GM23338 (cell line): Measurements from ENCODE around the gene FUZ. TPM values are rescaled to one million over a fixed set of nuclear protein-coding genes. Genes with fewer than 3 reads are reported as not detected.

Source experiments
- ATAC-seq: fragments of 200-7000 bp; cut with Tn5 transposase; 3 replicates; pipeline ENCODE4 v1.9.1; 2020
- DNase-seq: peaks from one replicate; pipeline ENCODE4 v3.0.0-alpha.2; 2015; ENCODE audit warnings: low spot score
- H2AFZ ChIP-seq: fragments of 200-600 bp; sonication (generic); 2 replicates; pipeline ENCODE4 v1.8.0; 2016; ENCODE audit warnings: antibody characterized with exemption, mild to moderate bottlenecking, moderate library complexity
- H3F3A ChIP-seq: fragments of 200-600 bp; sonication (generic); replicated peaks from 2 replicates; pipeline ENCODE4 v1.8.0; 2017; ENCODE audit warnings: antibody characterized with exemption, mixed run types, low read depth
- H3K27ac ChIP-seq: fragments of 200-600 bp; sonication (generic); 2 replicates; pipeline ENCODE4 v1.6.1; 2016; ENCODE audit warnings: low read depth
- H3K27me3 ChIP-seq: fragments of 200-600 bp; sonication (generic); 2 replicates; pipeline ENCODE4 v1.8.0; 2016; ENCODE audit warnings: mild to moderate bottlenecking, mixed run types, moderate library complexity; ENCODE audit not compliant: insufficient read depth
- H3K36me3 ChIP-seq: fragments of 200-600 bp; sonication (generic); 2 replicates; pipeline ENCODE4 v1.8.0; 2016; ENCODE audit warnings: mild to moderate bottlenecking; ENCODE audit not compliant: insufficient read depth
- H3K4me1 ChIP-seq: fragments of 200-600 bp; sonication (generic); 2 replicates; pipeline ENCODE4 v1.8.0; 2016; ENCODE audit warnings: mild to moderate bottlenecking, moderate library complexity; ENCODE audit not compliant: insufficient read depth
- H3K4me2 ChIP-seq: fragments of 200-600 bp; sonication (generic); 2 replicates; pipeline ENCODE4 v1.7.1; 2017; ENCODE audit warnings: mixed run types
- H3K4me3 ChIP-seq: fragments of 200-600 bp; sonication (generic); 2 replicates; pipeline ENCODE4 v1.6.1; 2016; ENCODE audit warnings: mixed run types
- H3K79me2 ChIP-seq: fragments of 200-600 bp; sonication (generic); replicated peaks from 2 replicates; pipeline ENCODE4 v1.8.0; 2017; ENCODE audit warnings: mild to moderate bottlenecking; ENCODE audit not compliant: insufficient read depth
- H3K9me2 ChIP-seq: fragments of 200-600 bp; sonication (generic); 2 replicates; pipeline ENCODE4 v1.8.0; 2017; ENCODE audit not compliant: insufficient read depth
- H4K20me1 ChIP-seq: fragments of 200-600 bp; sonication (generic); replicated peaks from 2 replicates; pipeline ENCODE4 v1.8.0; 2017; ENCODE audit warnings: mild to moderate bottlenecking; ENCODE audit not compliant: insufficient read depth
- H3K27ac Mint-ChIP-seq: 2 replicates; pipeline ENCODE4 v1.8.0; 2020; ENCODE audit warnings: inconsistent platforms, mild to moderate bottlenecking, moderate library complexity, mixed read lengths
- H3K27me3 Mint-ChIP-seq: 3 replicates; pipeline ENCODE4 v1.8.0; 2022; ENCODE audit warnings: low read depth, mild to moderate bottlenecking, moderate library complexity, mixed read lengths, inconsistent platforms; ENCODE audit not compliant: insufficient read depth, poor library complexity
- H3K36me3 Mint-ChIP-seq: 3 replicates; pipeline ENCODE4 v1.8.0; 2021; ENCODE audit warnings: low read depth, mild to moderate bottlenecking, inconsistent platforms, moderate library complexity, mixed read lengths
- H3K4me1 Mint-ChIP-seq: 3 replicates; pipeline ENCODE4 v1.8.0; 2020; ENCODE audit warnings: mild to moderate bottlenecking, inconsistent platforms, mixed read lengths
- H3K4me3 Mint-ChIP-seq: 3 replicates; pipeline ENCODE4 v1.8.0; 2021; ENCODE audit warnings: moderate library complexity, mild to moderate bottlenecking, inconsistent platforms, mixed read lengths
- H3K9me3 Mint-ChIP-seq: 3 replicates; pipeline ENCODE4 v1.8.0; 2020; ENCODE audit warnings: moderate library complexity, mild to moderate bottlenecking, inconsistent platforms, mixed read lengths
- CREB1 ChIP-seq: fragments of 250-450 bp; sonication (Bioruptor Pico); IDR thresholded peaks from 2 replicates; pipeline ENCODE4 v1.5.0; 2020; ENCODE audit warnings: low read depth, mild to moderate bottlenecking, moderate library complexity
- EZH2 ChIP-seq: fragments of 200-600 bp; sonication (generic); IDR thresholded peaks from one replicate; pipeline ENCODE4 v1.8.0; 2017; ENCODE audit warnings: antibody characterized with exemption, mild to moderate bottlenecking, low read depth; ENCODE audit not compliant: unreplicated experiment
- EZH2phosphoT487 ChIP-seq: fragments of 200-600 bp; sonication (generic); IDR thresholded peaks from one replicate; pipeline ENCODE4 v1.8.1; 2018; ENCODE audit warnings: antibody characterized with exemption; ENCODE audit not compliant: unreplicated experiment
- POLR2AphosphoS5 ChIP-seq: IDR thresholded peaks from 2 replicates; pipeline ENCODE4 v1.6.1; 2016; ENCODE audit warnings: antibody characterized with exemption, low read depth
- STAT1 ChIP-seq: IDR thresholded peaks from one replicate; pipeline ENCODE4 v1.6.1; 2016; ENCODE audit warnings: antibody characterized with exemption; ENCODE audit not compliant: unreplicated experiment
- ZNF331 ChIP-seq: fragments of 250-450 bp; sonication (Bioruptor Pico); IDR thresholded peaks from 2 replicates; pipeline ENCODE4 v1.5.0; 2020; ENCODE audit warnings: low read depth, mild to moderate bottlenecking, moderate library complexity
- polyA plus RNA-seq: library from polyadenylated mRNA; unstranded; fragments of >200 nt; fragmentation: Nextera tagmentation; extraction: Ambion mirVana; gene quantifications from 2 replicates; pipeline ENCODE4 v1.2.1, GENCODE V29; 2016
- total RNA-seq: library from RNA; depleted of rRNA; stranded (reverse); fragments of >200 nt; shearing (Covaris generic); gene quantifications from 2 replicates; pipeline ENCODE4 v1.2.3, GENCODE V29; 2014
- TF ChIP-seq, protein P1 (sequence below): fragments of 250-450 bp; sonication (Bioruptor Pico); IDR thresholded peaks from 2 replicates; pipeline ENCODE4 v1.5.0; 2020; ENCODE audit warnings: mild to moderate bottlenecking, moderate library complexity
- TF ChIP-seq, protein P2 (sequence below), 2 experiments: fragments of 200-600 bp in 1 of 2; sonication (generic) in 1 of 2; conservative IDR thresholded peaks; 2 replicates each; pipeline versions ENCODE4 v1.5.1 to v1.6.1; 2016 to 2017; ENCODE audit warnings: antibody characterized with exemption in 2 of 2, low read depth in 2 of 2, mild to moderate bottlenecking in 2 of 2, moderate library complexity in 1 of 2

FUZ gene
- total and polyA plus RNA-seq, 2 experiments from 2014 or later = 24.3 to 34.8 TPM

DNA sequence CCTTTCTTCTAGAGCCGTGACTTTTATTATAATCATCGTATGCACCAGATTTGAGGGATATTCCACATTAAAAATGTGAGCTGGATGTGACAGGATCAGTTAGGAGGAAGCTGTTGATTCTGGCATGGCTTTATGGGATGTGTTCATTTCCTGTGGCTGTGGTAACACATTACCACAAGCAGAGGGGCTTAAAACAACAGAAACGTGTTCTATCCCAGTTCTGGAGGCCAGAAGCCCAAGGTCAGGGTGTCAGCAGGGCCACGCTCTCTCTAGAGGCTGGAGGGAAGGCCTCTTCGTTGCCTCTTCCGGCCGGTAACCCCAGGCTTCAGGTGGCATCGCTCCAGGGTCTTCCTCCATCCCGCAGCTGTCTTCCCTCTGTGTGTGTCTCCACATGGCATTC lies 19.5 kb upstream of the FUZ start (continued):
- TF ChIP-seq, protein P1, sequence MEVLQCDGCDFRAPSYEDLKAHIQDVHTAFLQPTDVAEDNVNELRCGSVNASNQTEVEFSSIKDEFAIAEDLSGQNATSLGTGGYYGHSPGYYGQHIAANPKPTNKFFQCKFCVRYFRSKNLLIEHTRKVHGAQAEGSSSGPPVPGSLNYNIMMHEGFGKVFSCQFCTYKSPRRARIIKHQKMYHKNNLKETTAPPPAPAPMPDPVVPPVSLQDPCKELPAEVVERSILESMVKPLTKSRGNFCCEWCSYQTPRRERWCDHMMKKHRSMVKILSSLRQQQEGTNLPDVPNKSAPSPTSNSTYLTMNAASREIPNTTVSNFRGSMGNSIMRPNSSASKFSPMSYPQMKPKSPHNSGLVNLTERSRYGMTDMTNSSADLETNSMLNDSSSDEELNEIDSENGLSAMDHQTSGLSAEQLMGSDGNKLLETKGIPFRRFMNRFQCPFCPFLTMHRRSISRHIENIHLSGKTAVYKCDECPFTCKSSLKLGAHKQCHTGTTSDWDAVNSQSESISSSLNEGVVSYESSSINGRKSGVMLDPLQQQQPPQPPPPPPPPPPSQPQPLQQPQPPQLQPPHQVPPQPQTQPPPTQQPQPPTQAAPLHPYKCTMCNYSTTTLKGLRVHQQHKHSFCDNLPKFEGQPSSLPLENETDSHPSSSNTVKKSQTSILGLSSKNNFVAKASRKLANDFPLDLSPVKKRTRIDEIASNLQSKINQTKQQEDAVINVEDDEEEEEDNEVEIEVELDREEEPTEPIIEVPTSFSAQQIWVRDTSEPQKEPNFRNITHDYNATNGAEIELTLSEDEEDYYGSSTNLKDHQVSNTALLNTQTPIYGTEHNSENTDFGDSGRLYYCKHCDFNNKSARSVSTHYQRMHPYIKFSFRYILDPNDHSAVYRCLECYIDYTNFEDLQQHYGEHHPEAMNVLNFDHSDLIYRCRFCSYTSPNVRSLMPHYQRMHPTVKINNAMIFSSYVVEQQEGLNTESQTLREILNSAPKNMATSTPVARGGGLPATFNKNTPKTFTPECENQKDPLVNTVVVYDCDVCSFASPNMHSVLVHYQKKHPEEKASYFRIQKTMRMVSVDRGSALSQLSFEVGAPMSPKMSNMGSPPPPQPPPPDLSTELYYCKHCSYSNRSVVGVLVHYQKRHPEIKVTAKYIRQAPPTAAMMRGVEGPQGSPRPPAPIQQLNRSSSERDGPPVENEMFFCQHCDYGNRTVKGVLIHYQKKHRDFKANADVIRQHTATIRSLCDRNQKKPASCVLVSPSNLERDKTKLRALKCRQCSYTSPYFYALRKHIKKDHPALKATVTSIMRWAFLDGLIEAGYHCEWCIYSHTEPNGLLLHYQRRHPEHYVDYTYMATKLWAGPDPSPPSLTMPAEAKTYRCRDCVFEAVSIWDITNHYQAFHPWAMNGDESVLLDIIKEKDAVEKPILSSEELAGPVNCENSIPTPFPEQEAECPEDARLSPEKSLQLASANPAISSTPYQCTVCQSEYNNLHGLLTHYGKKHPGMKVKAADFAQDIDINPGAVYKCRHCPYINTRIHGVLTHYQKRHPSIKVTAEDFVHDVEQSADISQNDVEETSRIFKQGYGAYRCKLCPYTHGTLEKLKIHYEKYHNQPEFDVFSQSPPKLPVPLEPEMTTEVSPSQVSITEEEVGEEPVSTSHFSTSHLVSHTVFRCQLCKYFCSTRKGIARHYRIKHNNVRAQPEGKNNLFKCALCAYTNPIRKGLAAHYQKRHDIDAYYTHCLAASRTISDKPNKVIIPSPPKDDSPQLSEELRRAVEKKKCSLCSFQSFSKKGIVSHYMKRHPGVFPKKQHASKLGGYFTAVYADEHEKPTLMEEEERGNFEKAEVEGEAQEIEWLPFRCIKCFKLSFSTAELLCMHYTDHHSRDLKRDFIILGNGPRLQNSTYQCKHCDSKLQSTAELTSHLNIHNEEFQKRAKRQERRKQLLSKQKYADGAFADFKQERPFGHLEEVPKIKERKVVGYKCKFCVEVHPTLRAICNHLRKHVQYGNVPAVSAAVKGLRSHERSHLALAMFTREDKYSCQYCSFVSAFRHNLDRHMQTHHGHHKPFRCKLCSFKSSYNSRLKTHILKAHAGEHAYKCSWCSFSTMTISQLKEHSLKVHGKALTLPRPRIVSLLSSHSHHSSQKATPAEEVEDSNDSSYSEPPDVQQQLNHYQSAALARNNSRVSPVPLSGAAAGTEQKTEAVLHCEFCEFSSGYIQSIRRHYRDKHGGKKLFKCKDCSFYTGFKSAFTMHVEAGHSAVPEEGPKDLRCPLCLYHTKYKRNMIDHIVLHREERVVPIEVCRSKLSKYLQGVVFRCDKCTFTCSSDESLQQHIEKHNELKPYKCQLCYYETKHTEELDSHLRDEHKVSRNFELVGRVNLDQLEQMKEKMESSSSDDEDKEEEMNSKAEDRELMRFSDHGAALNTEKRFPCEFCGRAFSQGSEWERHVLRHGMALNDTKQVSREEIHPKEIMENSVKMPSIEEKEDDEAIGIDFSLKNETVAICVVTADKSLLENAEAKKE (CRISPR knock-in tag) = no peak
- TF ChIP-seq STAT1 (no peak), CREB1 (CRISPR knock-in tag) (no peak), POLR2AphosphoS5 (no peak), EZH2 (no peak), EZH2phosphoT487 (no peak), ZNF331 (CRISPR knock-in tag) (no peak)

DNA sequence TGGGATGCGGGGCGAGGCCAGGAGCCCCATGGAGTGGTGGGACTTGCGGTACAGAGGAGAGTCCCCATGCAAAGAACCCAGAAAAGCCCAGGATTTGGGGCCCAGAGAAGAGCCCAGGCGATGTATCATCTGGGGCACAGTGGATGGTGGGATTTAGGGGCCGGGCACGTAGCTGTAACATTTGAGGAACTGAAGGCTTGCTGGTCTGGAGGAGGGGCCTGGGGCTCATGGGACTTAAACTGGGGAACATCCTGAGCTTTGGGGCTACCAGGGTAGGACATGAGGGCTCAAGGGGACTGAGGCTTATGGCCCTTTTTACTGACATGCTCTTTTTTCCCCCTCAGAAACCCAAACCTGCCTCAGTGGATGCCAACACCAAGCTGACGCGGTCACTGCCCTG lies 18.5 kb upstream of the FUZ start:
- no peaks in the 10 kb centered on the region; the same call in 1 of the 2 replicates for H4K20me1 ChIP-seq
- ATAC-seq (no peak), DNase-seq (no peak)
- Mint-ChIP-seq H3K9me3 (no peaks in the 10 kb centered on the region; the same call in 1 of the 3 replicates), H3K27ac (no peak overlapping the region), H3K4me3 (no peak overlapping the region), H3K27me3 (peaks cover 10% of the 10 kb centered on the region), H3K4me1 (no peaks in the 10 kb centered on the region; the same call in 2 of the 3 replicates), H3K36me3 (peaks cover 27% of the 10 kb centered on the region)
- H3K4me3 ChIP-seq = no peak overlapping the region
- H3K36me3 ChIP-seq = no peaks in the 10 kb centered on the region
- H3K79me2 ChIP-seq = no peaks in the 10 kb centered on the region
- H3F3A ChIP-seq = no peaks in the 10 kb centered on the region
- no peak overlapping the region for H3K4me2 ChIP-seq
- no peak overlapping the region for H2AFZ ChIP-seq
- no peaks in the 10 kb centered on the region for H3K27me3 ChIP-seq
- no peaks in the 10 kb centered on the region for H3K4me1 ChIP-seq
- no peaks in the 10 kb centered on the region for H3K9me2 ChIP-seq
- no peak overlapping the region for H3K27ac ChIP-seq
- TF ChIP-seq, protein P1 (CRISPR knock-in tag) = no peak
- no peak for TF ChIP-seq EZH2phosphoT487
- TF ChIP-seq, protein P2, sequence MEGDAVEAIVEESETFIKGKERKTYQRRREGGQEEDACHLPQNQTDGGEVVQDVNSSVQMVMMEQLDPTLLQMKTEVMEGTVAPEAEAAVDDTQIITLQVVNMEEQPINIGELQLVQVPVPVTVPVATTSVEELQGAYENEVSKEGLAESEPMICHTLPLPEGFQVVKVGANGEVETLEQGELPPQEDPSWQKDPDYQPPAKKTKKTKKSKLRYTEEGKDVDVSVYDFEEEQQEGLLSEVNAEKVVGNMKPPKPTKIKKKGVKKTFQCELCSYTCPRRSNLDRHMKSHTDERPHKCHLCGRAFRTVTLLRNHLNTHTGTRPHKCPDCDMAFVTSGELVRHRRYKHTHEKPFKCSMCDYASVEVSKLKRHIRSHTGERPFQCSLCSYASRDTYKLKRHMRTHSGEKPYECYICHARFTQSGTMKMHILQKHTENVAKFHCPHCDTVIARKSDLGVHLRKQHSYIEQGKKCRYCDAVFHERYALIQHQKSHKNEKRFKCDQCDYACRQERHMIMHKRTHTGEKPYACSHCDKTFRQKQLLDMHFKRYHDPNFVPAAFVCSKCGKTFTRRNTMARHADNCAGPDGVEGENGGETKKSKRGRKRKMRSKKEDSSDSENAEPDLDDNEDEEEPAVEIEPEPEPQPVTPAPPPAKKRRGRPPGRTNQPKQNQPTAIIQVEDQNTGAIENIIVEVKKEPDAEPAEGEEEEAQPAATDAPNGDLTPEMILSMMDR (conservative IDR thresholded peaks at IDR 0.05; ENCODE audit: low read depth in 2 of 2) = no peak
- no peak for TF ChIP-seq STAT1
- no peak for TF ChIP-seq ZNF331 (CRISPR knock-in tag)
